Activated CD4-positive, CD25-positive, alpha-beta regulatory T cell treated with anti-CD3 and anti-CD28 coated beads, Interleukin-2, amount 50 U/mL, for 72 hours (primary cell): ENCODE results near the gene LYRM9.
"Not testable (repeated sequence)": the region's sequence is repeated elsewhere in the genome, so short reads cannot be mapped to it uniquely, and the experiment has no call there.

ENCODE experiments used
- DNase-seq: peaks from one replicate; pipeline ENCODE4 v3.0.0; 2021

LYRM9 gene

GRCh38 chr17:27872776-27873175 is 20.4 kb downstream of the LYRM9 start:
- DNase-seq, result no peak

GRCh38 chr17:27871407-27871806 is 21.8 kb downstream of the LYRM9 start:
- no peak for DNase-seq

- no peak for DNase-seq
Measured at GRCh38 chr17:27870345-27870744, 22.8 kb downstream of the LYRM9 start.

- no peak for DNase-seq
Measured at GRCh38 chr17:27868565-27868964, 24.6 kb downstream of the LYRM9 start.

GRCh38 chr17:27862840-27863239 is 30.3 kb downstream of the LYRM9 start:
- no peak for DNase-seq

GRCh38 chr17:27862004-27862403 is 31.2 kb downstream of the LYRM9 start:
- no peak for DNase-seq

GRCh38 chr17:27860971-27861664 is 32.0 kb downstream of the LYRM9 start:
- DNase-seq, result no peak

GRCh38 chr17:27858621-27859305 is 34.4 kb downstream of the LYRM9 start:
- no peak for DNase-seq

- DNase-seq, result no peak
Measured at GRCh38 chr17:27856676-27857432, 36.3 kb downstream of the LYRM9 start.

GRCh38 chr17:27855454-27855853 is 37.7 kb downstream of the LYRM9 start:
- no peak for DNase-seq

- DNase-seq, result no peak
Measured at GRCh38 chr17:27854163-27854562, 39.0 kb downstream of the LYRM9 start.

- DNase-seq, result no peak
Measured at GRCh38 chr17:27853091-27853490, 40.1 kb downstream of the LYRM9 start.

GRCh38 chr17:27849474-27850185 is 43.5 kb downstream of the LYRM9 start:
- DNase-seq, result no peak

- DNase-seq, result no peak
Measured at GRCh38 chr17:27848931-27849330, 44.2 kb downstream of the LYRM9 start.

GRCh38 chr17:27846808-27847307 is 46.3 kb downstream of the LYRM9 start:
- DNase-seq, result not testable (repeated sequence)

- peak; percentile 36 for DNase-seq
Measured at GRCh38 chr17:27846042-27846655, 47.0 kb downstream of the LYRM9 start.

GRCh38 chr17:27845264-27846041 is 47.7 kb downstream of the LYRM9 start:
- no peak for DNase-seq

GRCh38 chr17:27840688-27841087 is 52.5 kb downstream of the LYRM9 start:
- no peak for DNase-seq

- not testable (repeated sequence) for DNase-seq
Measured at GRCh38 chr17:27840406-27840678, 52.8 kb downstream of the LYRM9 start.

- DNase-seq, result not testable (repeated sequence)
Measured at GRCh38 chr17:27839571-27840405, 53.4 kb downstream of the LYRM9 start.

- not testable (repeated sequence) for DNase-seq
Measured at GRCh38 chr17:27838607-27839006, 54.6 kb downstream of the LYRM9 start.
